GM19043 (cell line): ENCODE measurements around the gene SHANK2.
"Not testable (repeated sequence)": the region's sequence is repeated elsewhere in the genome, so short reads cannot be mapped to it uniquely, and the experiment has no call there.

Source experiments
- ATAC-seq: cut with Tn5 transposase; IDR thresholded peaks from one replicate; pipeline ENCODE4 v1.9.1; 2021; ENCODE audit warnings: low read depth; ENCODE audit not compliant: unreplicated experiment

SHANK2 gene

DNA sequence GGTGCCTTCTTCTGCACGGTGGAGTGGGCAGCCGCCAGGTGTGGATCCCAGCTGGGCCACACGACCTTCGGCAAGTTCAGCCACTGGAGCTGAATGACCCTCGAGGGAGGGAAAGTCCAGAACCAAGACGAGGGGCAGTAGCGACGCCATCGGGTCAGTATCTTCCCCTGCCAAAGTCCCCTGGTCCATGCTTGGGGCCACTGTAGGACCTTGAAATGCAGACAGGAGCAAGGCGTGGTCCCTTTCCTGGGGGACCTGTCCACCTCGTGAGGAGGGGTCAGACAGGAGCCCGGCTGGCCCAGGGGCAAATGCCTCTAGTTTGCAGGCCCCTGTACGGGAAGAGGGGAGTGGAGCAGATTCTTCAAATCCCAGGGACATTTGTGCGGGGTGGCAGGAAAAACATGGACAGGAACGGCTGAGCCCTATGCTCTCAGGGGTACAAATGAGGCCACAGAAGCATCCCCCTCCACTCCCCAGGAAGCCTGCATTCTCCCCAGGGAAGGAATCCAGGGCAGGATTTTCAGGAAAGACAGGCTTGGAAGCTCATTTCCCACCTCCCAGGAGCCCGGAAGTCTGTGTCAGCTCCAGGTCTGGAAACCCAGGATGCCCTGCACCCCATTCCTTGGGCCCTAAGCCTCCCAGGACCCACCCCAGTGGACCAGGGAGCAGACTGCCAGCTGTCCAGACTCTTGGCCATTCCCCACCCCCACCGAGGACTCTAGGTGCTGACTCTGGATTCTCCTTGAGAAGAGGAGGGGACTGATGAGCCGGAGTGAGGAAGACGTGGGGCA lies 6.6 kb downstream of the SHANK2 start:
- ATAC-seq = no peak

DNA sequence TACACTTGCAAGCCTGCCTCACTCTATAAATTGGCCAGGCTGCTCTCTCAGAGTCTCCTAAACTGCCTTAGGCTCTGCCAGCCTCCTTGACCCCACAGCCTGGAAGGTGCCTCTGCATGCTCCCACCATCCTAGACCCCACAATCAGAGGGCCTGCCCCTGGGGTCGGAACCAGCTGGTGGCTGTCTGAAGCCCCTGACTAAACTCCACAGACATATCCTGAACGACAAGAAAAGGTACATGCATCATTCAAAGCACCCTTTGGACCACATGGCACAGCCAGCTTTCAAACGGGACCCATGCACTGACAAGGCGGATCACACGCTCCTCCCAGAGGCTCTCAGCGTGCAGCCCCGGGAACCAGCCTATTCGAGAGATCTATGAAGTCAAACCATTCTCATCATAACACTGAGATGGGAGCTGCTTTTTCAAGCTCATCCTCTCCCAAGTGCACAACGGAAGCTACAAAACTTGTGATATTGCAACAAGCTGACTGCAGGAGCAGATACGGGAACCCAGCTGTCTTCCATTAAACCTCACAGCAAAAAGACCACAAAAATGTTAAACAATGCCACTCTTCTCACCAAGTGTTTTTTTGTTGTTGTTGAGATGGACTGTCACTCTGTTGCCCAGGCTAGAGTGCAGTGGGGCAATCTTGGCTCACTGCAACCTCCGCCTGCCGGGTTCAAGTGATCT lies 8.1 kb downstream of the SHANK2 start:
- ATAC-seq = no peak

DNA sequence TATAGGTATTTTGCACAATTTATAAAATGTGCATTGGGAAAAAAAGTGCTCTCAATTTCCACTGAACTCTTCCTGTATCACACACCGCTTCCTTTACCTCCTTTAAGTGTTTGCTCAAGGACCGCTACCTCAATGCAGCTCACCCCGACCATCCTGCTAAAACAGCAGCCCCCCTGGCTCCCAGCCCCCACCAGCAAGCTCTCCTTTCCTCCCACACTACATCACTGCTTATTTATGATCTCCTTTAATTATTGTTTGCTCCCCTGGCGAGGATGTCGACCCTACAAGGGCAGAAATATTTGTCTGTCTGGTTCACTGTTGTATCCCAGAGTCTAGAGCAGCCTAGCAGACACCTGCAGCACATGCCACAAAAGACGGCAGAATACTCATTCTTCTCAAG lies 10.0 kb downstream of the SHANK2 start:
- no peak for ATAC-seq

DNA sequence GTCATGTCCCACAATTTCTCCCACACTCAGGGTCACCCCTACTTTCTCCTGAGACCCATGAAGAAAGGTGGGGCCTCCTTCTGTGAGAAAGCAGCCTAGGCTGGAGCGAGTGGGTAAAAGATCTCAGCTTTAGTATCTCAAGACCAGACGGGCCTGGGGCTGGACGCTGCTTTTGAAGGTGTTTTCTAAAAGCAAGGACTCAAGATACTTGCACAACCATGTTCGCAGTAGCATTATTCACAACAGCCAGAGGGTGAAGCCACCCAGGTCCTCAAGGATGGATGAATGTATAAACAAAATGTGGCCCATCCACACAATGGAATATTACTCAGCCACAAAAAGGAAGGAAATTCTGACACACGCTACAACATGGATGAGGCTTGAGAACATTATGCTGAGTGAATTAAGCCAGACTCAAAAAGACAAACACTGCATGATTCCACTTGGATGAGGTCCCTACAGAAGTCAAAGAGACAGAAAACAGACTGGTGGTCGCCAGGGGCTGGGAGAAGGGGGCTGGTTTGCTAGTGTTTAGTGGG lies 10.6 kb downstream of the SHANK2 start:
- no peak for ATAC-seq

DNA sequence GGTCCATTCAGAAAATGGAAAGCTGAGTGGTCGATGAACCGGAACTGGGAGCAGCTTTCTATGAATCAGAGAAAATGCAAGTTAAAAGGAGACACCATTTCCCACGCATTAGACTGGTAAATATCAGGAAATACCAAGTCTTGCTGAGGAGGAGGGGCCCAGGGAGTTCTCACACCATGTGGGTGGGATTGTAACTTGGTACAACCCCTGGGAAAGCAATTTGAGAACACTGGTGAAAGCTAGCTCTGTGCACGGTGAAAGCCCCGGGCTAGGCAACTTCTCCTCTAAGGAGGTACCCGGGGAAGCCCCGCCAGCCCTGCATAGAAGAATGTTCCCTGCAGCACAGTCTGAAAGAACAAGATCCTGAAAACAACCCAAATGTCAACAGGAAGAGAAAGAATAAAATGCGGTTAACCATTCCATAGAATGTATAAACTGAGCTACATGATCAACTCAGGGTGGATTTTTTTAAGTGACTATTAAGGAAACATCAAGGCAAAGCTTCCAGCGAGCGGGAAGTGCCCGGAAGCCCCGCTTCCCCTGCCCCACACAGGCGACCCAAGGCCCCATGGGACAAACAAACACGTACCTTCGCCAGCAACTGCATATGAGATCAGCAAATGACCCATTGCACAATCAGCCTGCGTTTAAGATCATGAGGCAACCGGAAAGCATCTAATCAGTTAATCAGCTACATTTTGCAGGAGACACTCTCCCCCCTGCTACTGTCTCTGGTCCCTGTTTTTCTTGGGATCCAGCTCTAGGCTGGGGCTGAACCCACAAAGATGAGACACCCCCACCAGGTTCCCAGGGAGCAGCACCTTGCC lies 11.3 kb downstream of the SHANK2 start:
- no peak for ATAC-seq

GRCh38 chr11:71240061-71240690 lies 12.2 kb downstream of the SHANK2 start:
- no peak for ATAC-seq

- no peak for ATAC-seq
Observed at GRCh38 chr11:71239581-71239980, 12.8 kb downstream of the SHANK2 start.

DNA sequence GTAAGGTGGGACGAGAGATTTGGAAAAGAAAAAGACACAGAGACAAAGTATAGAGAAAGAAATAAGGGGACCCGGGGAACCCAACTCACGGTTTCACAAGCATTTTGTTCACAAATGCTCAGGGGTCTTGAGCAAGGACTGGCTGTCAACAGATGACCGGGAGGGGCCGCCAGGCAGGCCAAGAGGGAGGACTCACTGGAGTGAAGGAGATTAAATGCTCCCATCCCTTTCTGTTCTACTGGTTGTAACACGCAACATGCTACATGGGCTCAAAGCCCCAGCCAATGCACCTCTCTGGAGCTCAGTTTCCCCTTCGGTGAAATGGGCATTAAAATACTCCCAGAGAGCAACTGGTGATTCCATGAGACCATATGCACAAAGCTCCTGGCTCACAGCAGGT lies 13.4 kb downstream of the SHANK2 start:
- no peak for ATAC-seq

DNA sequence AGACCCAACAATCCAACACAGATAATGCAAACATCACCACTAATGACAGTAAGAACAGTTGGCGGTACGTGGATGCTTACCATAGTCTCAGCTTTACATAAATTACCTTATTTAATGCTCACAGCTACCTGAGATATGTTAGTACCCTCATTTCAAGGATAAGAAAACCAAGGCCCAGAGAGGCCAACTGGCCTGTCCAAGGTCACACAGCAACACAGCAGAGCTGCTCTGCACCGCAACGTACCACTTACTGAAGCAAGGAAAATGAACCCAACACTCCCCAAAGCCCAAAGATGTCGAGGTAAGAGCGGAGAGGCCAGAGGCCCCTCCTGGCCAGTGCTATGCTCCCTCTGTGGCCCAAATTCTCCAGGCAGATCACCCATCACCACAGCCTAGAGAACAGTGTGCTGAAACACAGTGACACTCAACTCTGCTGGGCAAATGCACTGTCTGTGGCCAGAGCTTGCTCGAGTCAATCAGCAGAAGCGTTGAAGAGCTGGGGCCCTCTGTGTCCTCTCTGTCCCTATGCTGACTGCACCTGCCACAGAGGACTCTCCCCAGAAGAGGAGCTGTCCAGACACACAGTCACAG lies 14.0 kb downstream of the SHANK2 start:
- no peak for ATAC-seq

DNA sequence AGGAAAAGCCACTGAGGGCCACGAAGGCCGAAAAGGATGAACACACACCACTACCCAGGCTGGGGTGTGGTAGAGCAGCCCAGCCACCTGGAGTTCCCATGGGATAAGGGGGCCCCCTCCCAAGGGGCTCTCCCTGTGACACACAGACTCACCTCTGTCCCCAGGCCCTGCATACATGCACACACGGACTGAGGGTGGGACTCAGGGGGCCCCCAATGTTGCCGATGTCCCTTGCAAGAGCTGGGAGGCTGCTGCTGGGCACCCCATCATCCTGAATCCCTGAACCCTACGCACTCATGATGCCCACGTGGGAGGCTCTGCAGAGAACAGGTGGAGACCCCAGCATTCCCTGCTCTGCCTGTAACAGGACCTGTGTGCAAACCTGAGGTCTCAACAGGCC lies 14.5 kb downstream of the SHANK2 start:
- ATAC-seq = no peak

DNA sequence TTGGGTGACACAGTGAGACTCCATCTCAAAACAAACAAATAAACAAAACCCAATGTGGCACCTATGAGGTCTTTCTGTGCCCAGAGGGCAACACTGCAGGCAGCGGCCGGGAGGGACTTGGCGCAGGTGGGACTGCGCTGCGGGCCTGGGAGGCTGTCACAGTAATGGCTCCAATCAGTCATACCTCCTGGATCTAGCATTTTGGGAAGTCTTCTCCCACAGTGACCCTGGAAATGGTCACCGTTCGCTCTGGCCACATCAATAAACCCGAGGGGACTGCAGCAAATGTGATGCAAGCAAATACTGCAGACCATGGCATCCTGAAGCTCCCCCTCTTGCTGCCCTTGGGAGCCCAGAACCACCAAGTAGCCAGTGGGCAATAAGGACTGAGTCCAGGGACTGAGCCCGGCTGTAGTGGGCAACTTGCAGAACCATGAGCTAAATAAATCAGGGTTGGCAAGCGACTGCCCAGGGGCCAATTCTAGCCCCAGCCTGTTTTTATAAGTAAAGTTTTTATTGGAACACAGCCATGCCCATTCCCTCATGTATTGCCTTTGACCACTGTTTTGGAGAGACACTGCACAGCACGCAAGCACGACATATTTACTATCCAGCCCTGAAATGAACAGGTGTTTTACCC lies 15.4 kb downstream of the SHANK2 start:
- ATAC-seq = no peak

DNA sequence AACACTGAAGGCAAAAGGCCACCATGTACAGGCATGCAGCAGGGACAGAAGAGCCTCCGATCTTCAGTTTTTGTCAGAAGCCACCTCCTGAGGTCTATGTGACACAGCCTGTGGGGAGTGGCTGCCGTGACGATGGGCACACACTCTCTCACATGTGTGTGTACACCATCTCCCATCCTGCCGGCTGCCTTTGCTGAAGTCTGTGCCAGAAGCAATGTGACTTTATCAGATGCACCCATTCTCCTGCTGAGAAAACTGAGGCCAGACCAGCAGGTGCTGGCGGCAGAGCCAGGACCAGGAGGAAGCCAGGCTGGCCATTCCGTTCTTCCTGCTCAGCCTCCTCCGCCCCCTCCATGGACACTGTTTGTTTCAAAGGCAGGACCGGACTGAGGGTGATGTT lies 16.7 kb downstream of the SHANK2 start:
- no peak for ATAC-seq

DNA sequence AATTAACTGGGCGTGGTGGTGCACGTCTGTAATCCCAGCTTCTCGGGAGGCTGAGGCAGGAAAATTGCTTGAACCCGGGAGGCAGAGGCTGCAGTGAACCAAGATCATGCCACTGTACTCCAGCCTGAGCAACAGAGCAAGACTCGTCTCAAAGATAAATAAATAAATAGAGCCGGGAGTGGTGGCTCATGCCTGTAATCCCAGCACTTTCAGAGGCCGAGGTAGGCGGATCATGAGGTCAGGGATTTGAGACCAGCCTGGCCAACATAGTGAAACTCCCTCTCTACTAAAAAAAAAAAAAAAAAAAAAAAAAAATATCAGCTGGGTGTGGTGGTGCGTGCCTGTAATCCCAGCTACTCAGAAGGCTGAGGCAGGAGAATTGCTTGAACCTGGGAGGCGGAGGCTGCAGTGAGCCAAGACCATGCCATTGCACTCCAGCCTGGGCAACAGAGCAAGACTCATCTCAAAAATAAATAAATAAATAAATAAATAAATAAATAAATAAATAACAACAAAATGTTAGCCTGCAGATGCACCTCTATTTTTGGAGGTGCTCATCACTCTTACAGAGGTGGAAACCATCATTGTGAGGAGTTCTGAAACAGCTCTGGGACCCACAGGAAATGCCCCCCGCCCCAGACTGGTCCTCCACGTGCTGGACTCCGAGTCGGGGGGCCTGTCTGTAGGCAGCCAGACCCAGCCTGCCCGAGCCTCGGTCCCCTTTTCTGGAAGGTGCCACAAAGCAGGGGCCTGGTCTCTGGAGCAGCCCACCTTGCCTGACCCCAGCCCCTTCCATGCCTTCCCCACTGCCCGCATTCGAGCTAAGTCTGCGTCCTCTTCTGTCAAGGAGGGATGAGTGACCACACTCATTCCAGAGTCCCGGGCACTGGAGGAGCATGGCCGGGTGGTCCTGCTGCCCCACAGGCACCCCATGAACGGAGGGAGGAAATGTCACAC lies 18.2 kb downstream of the SHANK2 start:
- ATAC-seq = not testable (repeated sequence)

DNA sequence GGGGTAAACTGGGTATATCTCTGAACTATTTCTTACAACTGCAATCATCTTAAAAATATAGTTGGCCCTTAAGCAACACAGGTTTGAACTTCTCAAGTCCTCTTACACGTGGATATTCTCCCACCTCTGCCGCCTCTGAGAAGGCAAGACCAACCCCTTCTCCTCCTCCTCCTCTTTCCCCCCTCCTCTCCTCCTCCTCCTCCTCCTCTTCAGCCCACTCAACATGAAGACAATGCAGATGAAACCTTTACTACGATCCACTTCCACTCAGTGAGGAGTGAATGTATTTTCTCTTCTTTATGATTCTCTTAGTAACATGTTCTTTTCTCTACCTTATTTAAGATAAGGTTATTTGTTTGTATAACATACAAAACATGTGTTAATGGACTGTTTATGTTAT lies 20.0 kb downstream of the SHANK2 start:
- no peak for ATAC-seq

GRCh38 chr11:71228961-71229360 lies 23.4 kb downstream of the SHANK2 start:
- no peak for ATAC-seq

GRCh38 chr11:71227058-71227659 lies 25.2 kb downstream of the SHANK2 start:
- ATAC-seq = no peak

DNA sequence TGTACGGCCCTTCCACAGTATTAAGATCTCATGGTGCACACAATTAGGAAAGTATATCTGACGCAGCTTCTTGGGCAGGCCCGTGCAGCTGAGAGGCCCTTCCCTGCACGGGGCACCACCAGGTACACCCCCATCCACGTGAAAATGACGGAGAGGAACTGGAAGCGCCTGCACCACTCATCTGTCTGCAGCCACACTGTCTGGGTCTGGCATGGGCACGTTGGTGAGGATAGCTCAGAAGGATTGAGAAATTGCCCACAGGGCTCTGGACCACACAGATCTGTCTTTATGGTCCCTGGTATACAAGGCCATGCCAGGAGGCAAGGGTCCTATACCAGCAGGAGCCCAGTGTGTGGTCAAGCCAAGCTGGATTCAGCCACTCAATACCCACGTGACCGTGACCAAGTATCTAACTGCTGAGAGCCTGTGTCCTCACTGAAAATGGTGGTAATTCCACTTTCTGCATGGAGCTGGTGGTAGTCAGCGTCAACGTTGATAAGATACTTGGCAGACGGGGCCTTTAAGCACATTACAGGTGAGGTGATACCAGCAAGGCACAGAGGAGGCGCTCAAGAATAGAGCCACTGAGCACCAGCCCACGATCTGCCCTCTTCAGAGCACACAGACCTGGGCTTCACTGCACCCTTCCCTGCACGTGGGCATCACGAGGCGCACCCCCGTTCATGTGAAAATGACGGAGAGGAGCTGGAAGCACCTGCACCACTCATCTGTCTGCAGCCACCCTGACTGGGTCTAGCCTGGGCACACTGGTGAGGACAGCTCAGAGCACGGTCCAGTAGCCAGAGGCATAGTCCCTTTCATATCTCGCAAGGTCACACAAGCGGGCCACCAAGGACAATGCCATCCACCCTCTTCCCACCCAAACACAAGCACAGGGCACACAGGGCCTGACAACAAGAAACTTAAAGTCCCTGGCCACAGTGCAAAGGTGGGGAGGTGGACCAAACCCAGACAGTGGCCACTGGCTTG lies 28.4 kb downstream of the SHANK2 start:
- no peak for ATAC-seq
